Activated CD4-positive, alpha-beta T cell treated with anti-CD3 and anti-CD28 coated beads, Interleukin-2, amount 50 U/mL, for 4 hours (primary cell): ENCODE data around the gene C1QB.
"Not testable (repeated sequence)": the region's sequence is repeated elsewhere in the genome, so short reads cannot be mapped to it uniquely, and the experiment has no call there.

Experiments
- DNase-seq, 2 experiments: peaks; one replicate each; pipeline ENCODE4 v3.0.0-alpha.2; 2020

C1QB gene

DNA sequence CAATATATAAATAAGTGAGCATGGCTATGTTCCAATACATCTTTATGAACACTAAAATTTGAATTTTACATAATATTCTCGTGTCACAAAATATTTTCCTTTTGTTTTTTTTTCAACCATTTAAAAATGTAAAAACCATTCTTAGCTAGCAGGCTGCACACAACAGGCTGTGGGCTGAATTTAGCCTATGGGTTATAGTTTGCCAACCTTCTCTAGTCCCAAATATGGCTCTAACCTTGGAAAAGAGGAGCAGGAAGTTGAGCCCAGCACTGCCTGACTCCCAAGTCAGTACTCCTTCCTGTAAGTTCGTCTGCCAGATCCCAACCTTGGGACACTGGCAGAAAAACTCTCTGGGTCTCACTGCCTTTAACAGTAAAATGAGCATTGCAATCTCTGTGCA lies 13.4 kb downstream of the C1QB start:
- DNase-seq = no peak

- not testable (repeated sequence) for DNase-seq
Measured at GRCh38 chr1:22668840-22669239, 15.8 kb downstream of the C1QB start.

DNA sequence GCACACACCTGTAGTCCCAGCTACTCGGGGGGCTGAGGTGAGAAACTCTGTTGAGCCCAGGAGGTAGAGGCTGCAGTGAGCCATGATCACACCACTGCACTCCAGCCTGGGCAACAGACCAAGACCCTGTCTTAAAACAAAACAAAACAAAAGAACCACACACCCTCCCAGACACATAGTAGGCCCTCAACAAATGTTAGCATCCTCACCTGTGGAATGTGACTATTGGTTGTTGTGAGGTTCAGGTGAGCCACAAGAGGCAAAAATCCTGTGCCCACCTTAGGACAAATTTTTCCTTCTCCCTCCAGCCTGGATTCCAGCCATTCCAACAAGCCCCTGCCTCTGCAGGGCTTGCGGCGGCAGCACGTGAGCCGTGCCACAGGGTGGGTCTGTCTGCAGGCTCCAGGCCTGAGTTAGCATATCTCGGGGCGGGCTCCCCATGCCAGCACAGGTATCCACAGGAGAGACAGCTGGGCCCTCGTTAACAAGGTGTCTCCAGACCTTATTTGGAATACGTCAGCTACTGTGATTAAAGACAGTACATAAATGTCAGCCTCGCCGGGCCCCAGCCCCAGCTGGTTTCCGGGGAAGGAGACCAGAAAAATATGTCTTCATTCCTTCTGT lies 17.4 kb downstream of the C1QB start:
- no peak for DNase-seq

- no peak for DNase-seq
Measured at GRCh38 chr1:22671999-22672398, 19.0 kb downstream of the C1QB start.

DNA sequence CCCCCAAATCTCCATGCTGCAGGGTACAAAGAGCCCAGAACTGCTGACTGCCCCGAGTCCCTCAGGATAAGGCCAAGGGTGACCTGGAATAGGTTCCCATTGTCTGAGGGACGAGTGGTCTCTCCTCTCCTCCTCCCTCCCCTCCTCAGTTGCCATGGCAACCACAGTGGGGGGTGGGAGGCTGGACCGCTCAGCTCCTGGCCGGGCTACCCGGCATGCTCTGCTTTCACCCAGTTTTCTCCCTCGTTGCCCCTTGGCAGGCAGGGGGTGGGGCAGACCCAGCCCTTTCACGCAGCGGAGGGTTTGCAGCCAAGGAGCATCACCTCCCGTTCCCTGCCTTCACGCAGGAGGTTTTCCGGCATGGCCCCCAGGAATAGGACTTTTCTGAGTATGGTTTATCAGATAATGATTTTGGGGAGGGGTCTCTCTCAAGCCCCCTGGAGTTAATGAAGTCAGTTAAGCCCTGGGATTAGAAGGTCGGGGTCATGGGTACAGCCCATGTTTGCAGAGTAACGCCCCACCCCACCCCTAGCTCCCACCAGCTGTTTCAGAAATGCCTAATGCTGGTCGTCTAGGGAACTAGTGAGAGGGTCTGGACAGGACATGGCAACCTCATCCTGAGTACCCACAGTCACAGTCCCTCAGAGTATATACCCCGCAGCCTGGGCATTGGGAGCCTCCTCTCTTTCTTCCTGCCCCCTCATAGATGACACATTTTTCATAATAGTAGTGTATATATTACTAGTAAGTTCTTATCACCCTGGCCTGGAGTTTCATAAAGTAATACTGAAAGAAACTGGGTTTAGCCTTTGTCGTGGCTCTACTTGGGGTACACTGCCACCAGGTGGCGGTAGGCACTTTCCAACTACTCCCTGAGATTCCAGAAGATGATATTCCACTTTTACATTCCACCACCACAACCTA lies 20.7 kb downstream of the C1QB start:
- no peak for DNase-seq

GRCh38 chr1:22674410-22674749 lies 21.3 kb downstream of the C1QB start:
- no peak for DNase-seq

GRCh38 chr1:22676151-22676550 lies 23.1 kb downstream of the C1QB start:
- DNase-seq = not testable (repeated sequence)

DNA sequence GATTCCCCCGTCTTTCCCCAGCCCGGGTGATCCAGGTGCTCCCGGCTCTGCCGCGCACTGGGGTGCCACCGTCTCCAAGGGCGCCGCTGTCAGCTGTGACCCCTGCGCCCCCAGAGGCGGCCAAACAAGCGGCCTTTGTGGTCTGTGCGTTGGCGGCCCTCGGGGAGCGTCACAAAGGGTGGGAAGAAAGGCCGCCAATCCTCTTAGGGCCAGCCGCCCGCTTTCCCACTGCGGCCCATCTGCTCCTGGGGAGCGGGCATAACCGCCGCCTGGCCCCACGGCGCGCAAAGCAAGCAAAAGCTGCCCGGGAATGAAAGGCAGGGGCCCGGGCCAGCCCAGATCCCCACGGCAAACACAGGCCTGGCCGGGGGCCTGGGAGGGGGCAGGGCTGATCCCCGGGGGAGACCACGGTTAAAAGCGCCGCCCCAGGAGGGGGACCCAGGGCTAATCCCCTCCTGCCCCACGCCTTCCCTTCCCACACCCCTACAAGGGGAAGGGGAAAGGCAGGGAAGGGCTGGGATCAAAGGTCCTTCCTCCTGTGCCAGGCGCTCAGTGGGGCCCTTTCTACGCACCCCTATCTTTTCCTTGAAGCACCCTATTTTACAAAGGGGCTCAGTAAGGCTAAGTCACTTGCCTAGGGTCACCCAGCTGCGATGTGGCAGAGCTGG lies 24.0 kb downstream of the C1QB start:
- no peak for DNase-seq

DNA sequence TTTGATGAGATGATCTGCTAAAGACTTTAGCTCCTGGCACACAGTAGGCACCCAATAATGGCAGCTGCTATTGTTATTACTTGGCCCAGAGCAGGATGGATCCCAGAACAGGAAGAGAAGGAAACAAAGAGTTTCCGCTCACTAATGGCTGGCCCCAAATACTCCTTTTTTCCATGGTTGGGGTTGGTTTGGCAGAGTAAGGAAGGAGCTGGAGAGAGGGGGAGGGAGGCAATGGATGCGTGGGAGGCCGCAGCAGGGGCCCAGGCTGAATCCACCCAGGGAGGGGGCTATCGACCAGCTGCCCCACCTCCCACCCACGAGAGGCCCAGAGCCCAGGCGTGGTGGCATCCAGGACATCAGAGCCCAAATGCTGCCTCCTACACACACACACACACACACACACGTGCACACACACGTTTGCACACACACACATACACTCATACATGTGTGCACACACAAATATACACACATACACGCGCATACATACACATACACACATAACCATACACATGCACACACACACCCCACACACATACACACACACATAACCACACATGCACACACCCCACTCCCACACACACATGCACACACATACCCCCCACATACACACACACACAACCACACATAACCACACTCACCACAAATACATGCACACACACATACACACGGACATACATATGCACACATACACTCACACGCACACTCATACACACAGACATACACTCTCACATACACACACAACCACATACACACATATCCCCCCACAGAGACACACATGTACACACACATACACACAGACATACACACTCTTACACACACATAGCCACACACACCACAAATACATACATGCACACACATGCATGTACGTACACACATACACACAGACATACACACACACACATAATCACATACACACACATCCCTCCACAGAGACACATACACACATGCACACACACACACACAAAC lies 25.2 kb downstream of the C1QB start:
- no peak for DNase-seq

DNA sequence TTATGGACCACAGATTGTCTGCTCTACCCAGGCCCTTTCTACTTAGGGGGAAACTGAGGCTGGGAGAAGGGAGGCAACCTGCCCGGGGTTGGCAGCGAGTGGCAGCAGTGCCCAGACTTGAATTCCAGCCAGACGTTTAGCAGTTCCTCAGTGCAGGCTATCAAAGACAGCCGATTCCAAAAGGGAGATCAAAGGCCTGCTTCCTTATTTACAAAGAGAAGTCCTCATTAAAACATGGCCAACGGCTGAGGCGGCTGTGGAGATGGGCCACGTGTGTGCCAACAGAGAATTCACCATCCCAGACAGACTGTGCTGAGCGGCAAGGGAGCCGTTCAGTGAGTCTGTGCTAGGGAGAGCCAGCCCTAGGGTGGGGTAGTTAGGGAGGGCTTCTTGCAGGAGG lies 27.7 kb downstream of the C1QB start:
- DNase-seq = no peak

DNA sequence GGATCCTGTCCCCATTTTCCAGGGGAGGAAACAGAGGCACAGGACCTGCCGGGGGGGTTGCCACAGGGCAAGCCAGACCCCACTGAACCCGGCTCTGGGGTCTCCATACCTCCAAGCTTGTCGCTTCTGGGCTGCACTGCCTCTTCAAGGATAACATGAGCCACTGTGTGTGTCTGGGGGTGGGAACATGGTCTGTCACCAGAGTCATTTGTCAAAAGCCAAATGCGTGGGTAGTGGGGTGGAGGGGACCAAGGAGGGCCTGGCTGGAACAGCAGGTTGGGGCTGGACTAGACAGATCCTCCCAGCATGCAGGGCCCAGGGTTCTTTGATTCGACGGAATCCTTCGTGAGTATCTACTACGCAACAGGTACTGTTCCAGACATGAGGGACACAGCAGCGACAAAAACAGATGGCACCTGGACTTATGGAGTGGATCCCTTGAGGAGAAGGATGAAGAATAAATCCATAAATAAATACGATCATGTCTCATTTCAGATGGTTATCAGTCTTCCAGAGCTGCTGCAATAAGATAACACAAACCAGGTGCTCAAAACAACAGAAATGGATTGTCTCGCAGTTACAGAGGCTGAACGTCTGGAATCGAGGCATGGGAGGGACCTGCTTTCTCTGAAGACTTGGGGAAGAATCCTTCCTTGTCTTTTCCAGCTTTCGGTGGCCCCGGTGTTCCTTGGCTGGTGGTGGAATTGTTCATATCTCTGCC lies 28.7 kb downstream of the C1QB start:
- DNase-seq = no peak

- no peak for DNase-seq
Measured at GRCh38 chr1:22683547-22683946, 30.5 kb downstream of the C1QB start.

DNA sequence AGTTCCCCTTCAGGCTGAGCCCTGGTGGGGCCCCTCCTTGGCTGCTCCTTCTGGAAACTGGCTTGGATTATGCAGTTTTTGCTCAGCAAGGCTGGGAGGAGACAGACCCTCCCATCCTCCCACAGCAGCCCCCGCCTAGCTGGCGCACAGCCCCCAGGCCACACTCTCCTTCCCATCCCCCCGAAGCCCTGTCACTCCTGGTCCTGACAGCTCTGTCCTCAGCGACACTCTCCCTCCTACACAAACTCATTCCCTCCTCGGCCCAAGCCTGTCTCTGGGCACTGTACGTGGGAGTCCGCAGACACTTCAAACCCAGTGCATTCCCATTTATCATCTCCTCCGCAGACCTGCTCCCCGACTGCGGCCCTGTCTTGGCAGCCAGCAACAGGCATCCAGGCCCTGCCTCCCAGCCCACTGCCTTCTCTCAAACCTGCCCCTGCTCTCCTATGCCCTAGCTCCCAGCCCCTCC lies 32.6 kb downstream of the C1QB start:
- DNase-seq = no peak

DNA sequence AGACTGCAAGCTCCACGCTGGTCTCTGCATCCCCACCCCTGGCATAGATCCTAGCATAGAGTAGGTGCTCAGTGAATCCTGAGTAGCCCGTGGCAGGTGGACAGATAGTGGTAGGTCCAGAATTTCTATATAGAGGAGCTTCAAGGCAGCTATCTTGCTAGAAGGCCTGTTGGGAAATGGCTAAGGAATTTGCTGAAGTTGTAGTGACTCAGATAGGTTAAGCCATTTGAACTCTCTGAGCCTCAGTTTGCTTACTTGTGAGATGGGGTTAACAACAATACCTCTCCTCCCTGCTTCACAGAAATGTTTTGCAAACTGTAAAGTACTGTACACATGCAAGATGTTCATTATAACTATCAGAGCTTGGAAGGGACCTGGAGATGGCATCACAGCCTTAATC lies 34.2 kb downstream of the C1QB start:
- DNase-seq = no peak

- no peak for DNase-seq
Measured at GRCh38 chr1:22688466-22688865, 35.4 kb downstream of the C1QB start.

GRCh38 chr1:22689505-22689904 lies 36.5 kb downstream of the C1QB start:
- DNase-seq = no peak

DNA sequence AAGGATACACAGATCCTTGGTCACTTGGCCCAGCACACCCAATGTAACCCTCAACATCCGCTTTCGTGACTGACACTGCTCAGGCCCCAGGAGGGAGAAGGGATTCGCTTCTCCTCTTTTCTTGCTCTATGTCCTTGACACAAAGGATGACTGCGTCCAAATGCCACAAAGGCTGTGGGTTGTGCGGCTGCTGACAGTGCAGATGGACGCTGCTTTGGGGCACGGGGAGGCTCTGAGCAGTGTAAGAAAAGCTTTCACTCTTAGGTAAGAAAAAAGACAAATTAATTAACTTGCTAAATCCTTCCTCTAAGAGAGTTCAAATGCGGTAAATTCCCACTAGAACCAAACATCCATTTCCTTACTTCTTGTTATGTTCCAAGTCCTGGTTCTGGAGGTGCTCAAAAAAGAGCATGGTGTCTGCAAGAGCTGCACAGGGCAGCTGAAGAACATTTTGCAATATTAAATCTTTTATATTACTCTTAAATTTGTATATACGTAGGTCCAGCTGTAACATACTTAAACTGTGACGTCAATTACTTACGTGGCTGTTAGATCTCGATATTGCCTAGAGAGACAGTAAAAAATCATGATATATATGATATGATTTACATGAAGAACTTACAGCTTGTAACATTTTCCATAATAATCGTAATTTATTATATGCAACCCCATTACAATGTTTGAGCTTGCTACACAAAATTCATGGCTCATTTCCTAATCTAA lies 38.2 kb downstream of the C1QB start:
- DNase-seq = no peak

DNA sequence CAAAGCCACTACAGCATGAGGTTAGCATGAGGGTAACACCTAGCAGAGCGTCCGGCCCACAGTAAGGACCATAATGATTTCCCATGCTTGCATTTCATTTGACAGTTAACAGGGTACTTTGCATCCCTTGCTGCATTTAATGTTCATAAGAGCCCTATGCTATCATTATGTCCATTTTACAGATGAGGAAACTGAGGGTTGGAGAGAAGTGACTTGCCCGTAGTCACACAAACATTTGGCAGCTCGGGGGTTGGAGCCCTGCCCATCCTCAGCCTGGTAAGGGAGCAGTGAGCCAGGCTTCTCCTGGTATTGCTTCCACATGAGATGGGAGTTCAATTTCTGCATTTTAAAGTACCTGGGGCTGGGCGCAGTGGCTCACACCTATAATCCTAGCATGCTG lies 41.1 kb downstream of the C1QB start:
- DNase-seq = no peak

DNA sequence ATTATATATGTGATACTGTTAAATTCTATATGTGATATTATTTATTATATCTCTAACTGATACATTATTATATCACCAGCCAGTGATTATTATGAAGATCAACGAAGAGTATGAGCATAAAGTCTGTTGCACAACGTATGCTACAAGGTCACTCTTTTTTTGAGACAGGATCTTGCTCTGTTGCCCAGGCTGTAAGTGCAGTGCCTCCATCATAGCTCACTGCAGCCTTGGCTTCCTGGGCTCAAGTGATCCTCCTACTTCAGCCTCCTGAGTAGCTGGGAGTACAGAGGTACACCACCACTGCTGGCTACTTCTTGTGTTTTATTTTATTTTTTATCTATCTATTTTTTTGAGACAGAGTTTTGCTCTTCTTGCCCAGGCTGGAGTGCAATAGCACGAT lies 43.6 kb downstream of the C1QB start:
- no peak for DNase-seq

DNA sequence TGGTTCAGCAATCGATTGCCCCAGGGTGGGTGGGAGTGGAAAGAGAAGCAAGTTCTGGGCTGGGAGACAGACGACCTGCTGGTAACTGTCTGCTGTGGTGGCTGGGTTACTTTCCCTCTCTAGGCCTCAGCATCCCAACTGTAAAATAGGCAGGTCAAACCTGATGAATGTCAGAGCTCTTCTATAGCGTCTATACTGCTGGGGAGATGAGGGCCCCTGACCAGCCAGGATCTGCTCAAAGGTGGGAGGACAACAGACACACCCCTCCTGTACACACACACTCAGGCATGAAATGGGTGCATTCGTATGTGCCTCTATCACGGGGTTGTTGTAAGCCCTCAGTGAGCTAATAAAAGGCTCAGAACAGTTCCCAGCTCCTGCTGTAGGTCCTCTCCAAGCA lies 44.9 kb downstream of the C1QB start:
- DNase-seq = no peak
